ENCODE data around the gene CDKL2. TPM values are rescaled to one million over a fixed set of nuclear protein-coding genes. Genes with fewer than 3 reads are reported as not detected.

The CDKL2 gene
- total RNA-seq, 1 experiment from 2014 or later = 1.5 TPM

- Histone ChIP-seq H3K79me2 (ENCODE audit: insufficient read depth, low read length) (no peaks in the 10 kb centered on the region), H4K5ac (ENCODE audit: insufficient read length, low read depth, low read length) (no peak overlapping the region), H3K23me2 (ENCODE audit: insufficient read length, low read depth, low read length, poor library complexity, severe bottlenecking) (no peaks in the 10 kb centered on the region), H3K27me3 (ENCODE audit: insufficient read depth, low read length) (no peaks in the 10 kb centered on the region), H3T11ph (ENCODE audit: low read length) (no peak overlapping the region), H2BK20ac (ENCODE audit: low read depth, low read length, poor library complexity, severe bottlenecking) (no peak overlapping the region), H3K4ac (ENCODE audit: low read depth, low read length) (no peak overlapping the region), H3K23ac (ENCODE audit: insufficient read length, low read depth, low read length) (no peak overlapping the region), H3K56ac (ENCODE audit: insufficient read length, low read depth, low read length) (no peak overlapping the region), H2AFZ (ENCODE audit: low read length) (no peak overlapping the region), H3K18ac (ENCODE audit: insufficient read length, low read depth, low read length) (no peak overlapping the region), H4K91ac (ENCODE audit: insufficient read length, low read depth, low read length) (no peak overlapping the region), H3K9me3 (ENCODE audit: control insufficient read depth, low read depth, low read length) (no peaks in the 10 kb centered on the region), H3K27ac (ENCODE audit: insufficient read length, low read depth, low read length) (no peak overlapping the region), H3K4me1 (ENCODE audit: insufficient read depth, low read length) (no peaks in the 10 kb centered on the region), H3K79me1 (ENCODE audit: insufficient read depth, low read depth, low read length, poor library complexity, severe bottlenecking) (no peaks in the 10 kb centered on the region), H3K4me2 (ENCODE audit: insufficient read depth, insufficient read length, low read length) (no peak overlapping the region), H4K20me1 (ENCODE audit: control insufficient read depth, insufficient read depth, insufficient read length) (no peaks in the 10 kb centered on the region), H2BK5ac (ENCODE audit: insufficient read length, low read length) (no peak overlapping the region), H4K8ac (replicated peaks; ENCODE audit: insufficient read length, low read depth, low read length) (no peak overlapping the region), H2AK5ac (ENCODE audit: insufficient read length, low read length) (no peak overlapping the region), H2BK120ac (ENCODE audit: low read depth, low read length, poor library complexity, severe bottlenecking) (no peak overlapping the region), H3K9ac (ENCODE audit: extremely low read depth, insufficient read length, low read length) (no peak overlapping the region), H3K14ac (ENCODE audit: insufficient read depth, low read length) (no peak overlapping the region), H2BK12ac (ENCODE audit: insufficient read length, low read depth, low read length) (no peak overlapping the region), H2BK15ac (ENCODE audit: low read depth, low read length) (no peak overlapping the region)
- no peak for TF ChIP-seq CTCF (conservative IDR thresholded peaks at IDR 0.05)
- Mint-ChIP-seq H3K9me3 (peaks cover 4 to 5% of the 10 kb centered on the region in 2 experiments; a peak in 3 of 5 replicates), H3K36me3 (ENCODE audit: insufficient read depth in 1 of 3, low read depth in 3 of 3) (peaks cover 0 to 3% (median 2%) of the 10 kb centered on the region in 3 experiments; a peak in 3 of 7 replicates), H3K4me3 (no peak overlapping the region), H3K4me1 (no peaks in the 10 kb centered on the region), H3K27me3 (ENCODE audit: low read depth) (no peaks in the 10 kb centered on the region), H3K27ac (no peak overlapping the region)
- DNase-seq = no peak
- WGBS (ENCODE audit: extremely low coverage, insufficient read length, low lambda C conversion rate) = no CpG with 5 or more reads among the region's 1 CpG
Observed at GRCh38 chr4:75612306-75612705, 18.0 kb downstream of the CDKL2 start.

Data from H9 (cell line).